Central memory CD4-positive, alpha-beta T cell (primary cell): ENCODE measurements around the gene LAMB1.
"Not testable (repeated sequence)": the region's sequence is repeated elsewhere in the genome, so short reads cannot be mapped to it uniquely, and the experiment has no call there.

Source experiments
- DNase-seq: peaks from one replicate; pipeline ENCODE4 v3.0.0; 2022
- total RNA-seq, 3 experiments: gene quantifications; one replicate each; lab custom pipeline; 2026; lab: John Stamatoyannopoulos, UW

The LAMB1 gene
- total RNA-seq: 0 to 0.04 (median 0) reads per million in 3 experiments

DNA sequence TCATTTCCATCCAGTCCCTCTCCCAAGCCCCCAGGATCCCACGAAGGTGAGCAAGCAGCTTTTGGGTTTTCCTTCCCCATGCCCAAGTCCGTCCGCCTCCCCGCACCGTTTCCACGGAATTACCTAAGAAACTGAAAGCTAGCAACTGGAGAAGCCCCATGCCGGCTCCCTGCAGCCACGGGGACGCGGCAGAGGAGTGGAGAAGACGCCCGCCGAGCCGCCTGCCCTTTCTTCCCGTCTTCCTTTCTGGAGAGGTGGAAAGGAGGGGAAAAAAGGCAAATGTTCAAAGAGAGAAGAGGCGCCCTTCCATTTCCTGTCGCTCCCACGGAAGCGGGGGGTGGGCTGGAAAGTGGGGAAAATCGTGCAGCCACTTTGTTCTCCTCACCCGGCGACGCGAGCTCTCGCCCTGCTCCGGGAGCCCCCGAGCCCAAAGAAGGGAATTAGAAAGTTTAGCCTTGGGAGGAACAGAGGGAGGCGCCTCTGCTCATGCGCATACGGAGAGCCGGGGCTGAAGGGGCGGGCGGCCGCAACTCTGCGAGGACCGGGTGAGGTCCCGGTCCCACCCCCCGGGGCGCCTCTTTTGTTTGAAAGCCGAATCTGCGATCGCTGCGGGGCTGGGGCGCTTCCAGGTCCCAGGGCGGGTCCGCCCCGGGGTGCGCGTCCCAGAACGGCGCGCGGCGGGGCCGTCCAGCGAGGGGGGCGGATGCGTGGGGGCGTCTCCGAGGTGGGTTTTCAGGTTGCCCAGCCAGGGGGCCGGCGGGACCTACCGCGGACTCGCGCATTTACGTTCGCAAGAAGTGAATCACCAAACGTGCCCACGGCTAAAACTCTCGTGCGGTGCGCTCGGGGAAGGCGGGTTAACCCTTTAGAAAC is at the start of gene LAMB1:
TSS of gene LAMB1 (minus strand) at position 436 of the 873 bp plus-strand sequence. CDS start at position 160, 276 bp downstream.
- DNase-seq: no peak

DNA sequence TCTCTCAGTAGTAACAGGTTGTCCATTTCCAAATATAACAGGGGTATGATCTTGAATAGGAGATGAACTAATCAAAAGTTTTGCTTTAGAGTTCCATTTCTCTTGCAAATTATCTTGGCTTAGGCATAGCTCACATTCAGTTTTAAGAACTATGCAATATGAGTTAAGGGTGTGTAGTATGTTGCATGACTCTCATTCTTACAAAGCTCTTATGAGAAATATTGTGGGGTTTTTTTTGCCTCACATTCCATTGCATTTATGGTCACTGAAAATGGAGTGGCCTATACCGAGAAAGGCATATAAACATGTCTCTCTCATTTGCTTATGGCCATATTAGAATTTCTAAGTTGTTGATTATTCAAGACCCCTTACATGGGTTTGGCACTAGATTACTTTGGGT is 48.5 kb upstream of the LAMB1 start:
- DNase-seq: no peak

DNA sequence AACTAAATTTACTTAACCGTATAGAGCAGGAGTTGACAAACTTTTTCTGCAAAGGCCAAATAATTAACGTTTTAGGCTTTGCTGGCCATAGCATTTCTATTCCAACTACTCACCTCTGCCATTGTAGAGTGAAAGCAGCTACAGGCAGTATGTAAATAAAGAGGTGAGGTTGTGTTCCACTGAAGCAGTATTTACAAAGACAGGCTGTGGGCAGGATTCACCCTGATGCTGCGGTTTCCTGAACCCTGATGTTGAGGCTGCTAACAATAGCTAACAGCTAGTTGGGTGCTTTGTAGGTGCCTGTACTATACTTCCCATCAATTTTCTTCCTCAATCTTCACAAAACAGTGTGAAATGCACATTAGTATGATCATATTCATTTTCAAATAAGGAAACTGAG is 47.0 kb upstream of the LAMB1 start:
- peak; percentile 6 for DNase-seq

DNA sequence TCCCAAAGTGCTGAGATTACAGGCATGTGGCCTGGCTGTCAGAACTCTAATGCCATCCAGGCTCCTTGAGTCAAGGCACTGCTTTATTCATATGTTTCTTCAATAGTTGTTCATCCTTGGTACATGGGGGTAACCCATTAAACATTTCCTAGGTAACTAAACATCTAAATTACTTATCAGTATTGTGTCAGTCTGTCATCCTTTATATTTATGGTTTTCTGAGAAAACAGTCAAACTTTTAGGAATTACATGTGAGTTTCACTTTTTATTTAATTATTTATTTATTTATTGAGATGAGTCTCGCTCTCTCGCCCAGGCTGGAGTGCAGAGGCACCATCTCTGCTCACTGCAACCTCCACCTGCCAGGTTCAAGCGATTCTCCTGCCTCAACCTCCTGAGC is 45.5 kb upstream of the LAMB1 start:
- DNase-seq: no peak

DNA sequence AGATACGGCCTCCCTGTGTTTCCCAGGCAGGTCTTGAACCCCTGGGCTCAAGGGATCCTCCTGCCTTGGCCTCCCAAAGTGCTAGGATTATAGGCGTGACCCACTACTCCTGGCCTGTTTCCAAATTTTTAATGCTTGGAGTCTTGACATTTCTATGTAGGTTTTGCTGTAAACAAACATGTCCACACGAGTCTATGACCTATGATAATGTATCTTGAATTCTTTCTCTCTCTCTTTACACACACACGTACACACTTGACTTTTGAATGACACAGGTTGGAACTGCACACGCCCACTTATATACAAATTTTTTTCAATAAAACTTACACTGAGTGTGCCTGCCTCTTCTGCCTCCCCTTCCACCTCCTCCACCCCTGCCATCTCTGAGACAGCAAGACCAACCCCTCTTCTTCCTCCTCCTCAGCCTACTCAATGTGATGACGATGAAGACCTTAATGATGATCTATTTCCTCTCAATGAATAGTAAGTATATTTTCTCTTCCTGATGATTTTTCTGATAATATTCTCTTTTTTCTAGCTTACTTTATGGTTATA is 44.1 kb upstream of the LAMB1 start:
- no peak for DNase-seq

DNA sequence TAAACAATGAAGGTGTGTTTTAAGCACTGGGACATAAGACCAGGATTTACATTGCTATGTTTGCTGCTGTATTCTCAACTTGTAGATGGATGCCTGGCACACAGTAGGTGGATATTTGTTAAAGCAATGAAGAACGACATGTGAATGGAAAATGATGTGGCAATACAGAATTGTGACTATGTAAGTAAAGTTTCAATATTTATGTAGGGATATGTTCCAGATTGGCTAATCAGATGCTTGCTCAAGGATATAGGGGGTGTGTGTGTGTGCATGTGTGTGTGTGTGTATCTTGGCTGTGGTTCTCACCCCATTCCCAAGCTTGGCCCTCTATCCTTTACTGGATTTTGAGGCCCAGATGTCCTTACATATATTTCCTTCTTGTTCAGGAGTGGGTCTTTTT is 42.7 kb upstream of the LAMB1 start:
- no peak for DNase-seq

DNA sequence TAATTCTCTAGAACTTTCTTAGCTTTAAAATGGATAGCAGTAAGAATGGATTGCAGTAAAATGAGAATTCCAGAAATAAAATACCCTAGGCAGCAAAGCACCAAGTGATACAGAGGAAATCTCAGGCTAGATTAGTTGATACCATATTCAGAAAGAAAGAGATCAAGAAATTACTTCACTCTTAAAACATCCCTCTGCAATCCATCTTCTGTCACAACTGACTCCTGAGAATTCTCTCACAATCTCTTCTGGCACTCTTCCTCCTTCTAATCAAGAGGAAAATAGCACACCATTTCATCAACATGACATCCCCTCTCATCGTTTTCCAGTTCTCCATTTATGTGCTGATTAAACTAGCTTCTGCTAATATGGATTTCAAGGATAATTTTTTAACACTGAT is 42.2 kb upstream of the LAMB1 start:
- no peak for DNase-seq

DNA sequence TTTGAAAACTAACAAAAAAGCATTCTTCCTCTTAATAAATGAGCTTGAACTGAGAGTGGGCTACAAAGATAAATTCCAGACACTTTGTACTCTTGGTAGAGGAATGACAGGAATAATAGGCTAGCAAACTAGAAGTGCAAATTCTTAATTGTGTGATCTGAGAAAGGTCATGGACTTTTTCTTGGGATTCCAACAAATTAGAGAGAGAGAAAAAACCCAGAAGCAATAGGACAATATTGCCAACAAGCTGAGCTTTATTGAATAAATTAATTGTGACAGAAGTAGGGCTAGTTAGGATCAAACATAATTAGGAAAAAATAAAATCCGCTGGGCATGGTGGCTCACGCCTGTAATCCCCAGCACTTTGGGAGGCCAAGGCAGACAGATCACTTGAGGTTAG is 41.4 kb upstream of the LAMB1 start:
- DNase-seq: no peak

DNA sequence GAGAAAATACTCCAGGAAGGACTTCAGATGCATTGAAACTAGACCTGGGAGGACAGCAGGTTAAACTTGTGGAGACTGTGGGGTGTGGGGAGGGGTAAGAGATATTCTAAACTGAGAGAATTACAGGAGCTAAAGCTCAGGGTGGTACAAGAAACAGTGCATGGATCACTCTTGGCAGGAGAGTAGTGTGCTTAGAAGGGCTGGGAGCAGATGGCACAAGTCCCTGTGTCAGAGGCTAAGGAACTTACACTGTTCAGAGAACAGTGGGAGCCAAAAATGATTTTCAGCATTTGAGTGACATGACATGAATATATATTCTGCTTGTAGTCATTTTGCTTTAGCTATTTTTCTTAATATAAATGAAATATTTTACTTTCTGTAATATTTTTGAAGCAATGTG is 36.0 kb upstream of the LAMB1 start:
- no peak for DNase-seq

DNA sequence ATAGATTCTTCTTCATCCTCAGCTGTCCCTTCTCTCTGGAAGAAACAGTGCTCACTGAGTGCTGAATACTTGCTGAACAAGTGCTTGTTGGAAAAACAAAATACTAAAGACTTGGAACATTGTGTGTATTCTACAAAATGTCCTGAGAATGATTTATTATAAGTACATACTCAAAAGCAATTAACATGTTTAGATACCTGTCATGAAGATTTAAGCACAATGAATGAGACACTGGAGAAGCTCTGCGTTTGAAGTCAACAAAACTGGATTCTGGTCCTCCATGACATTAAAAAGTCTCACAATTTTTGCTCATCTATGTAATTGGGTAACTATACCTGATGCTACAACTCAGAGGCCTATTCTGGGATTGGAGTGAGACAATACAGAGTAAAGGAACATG is 34.8 kb upstream of the LAMB1 start:
- no peak for DNase-seq

DNA sequence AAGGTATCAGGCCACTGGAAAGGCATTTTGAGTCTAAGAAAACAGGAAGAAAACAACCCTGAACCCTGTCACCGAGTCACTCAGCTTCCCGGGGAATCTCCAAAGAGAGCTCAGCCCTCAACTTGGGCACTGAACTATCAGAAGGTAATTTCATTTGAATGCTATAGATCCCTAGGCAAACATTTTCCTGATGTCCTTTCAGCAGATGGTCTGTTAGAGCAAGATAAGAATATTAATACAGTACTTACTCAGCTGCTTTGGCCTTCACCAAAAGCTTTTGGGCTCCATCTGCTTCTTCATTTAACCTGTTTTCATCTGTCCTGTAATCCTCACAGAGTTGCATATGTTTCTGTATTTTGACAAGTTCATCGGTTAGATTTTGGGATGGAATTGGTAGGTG is 34.2 kb upstream of the LAMB1 start:
- no peak for DNase-seq

DNA sequence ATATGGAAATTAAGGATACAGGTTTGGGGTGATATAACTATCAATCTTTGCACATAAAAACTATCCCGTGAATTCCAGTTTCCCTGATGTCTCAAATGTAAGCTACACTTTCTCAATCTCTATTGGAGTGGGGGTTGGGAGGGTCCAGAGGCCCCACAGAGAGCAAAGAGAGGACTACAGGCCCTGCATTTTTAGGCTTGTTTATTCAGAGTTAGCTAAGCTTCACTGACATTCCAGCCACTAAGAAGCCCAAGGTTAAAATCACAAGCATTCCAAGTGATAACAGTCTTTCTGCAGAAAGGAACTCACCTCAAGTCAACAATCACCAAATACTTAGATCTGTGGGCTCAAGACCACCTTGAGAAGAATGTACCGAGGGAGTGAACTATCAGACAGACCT is 31.6 kb upstream of the LAMB1 start:
- no peak for DNase-seq

DNA sequence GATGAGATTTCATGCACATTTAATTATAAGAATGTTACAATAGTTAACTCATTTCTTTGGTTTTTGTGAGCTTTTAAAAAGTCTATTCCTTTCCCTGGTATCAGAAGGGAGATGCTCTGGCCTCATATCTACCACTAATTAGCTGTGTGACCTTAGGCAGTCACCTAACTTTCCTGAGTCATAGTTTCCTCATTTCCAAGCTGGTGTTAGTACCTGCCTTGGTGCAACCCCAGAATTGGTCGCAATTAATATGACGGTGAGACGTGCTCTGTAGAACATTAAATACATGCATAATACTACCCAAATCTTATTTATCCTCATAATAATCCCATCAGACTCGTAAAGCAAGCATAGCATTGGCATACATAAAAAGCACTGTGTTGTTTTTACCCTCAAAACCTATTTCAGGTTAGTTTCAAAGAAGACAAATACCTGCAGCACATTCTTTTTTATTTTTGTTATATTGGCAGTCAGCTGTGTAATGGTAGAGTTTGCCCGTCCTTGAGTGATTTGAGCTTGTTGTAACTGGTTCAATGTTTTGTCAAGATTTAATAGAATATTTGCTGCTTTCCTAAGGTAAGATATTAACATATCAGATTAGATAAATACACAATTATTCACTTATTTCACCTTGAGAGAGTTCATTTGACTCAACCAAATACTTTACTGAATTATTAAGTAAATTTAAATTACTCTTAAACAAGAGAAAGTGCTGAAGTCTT is 31.0 kb upstream of the LAMB1 start:
- no peak for DNase-seq

DNA sequence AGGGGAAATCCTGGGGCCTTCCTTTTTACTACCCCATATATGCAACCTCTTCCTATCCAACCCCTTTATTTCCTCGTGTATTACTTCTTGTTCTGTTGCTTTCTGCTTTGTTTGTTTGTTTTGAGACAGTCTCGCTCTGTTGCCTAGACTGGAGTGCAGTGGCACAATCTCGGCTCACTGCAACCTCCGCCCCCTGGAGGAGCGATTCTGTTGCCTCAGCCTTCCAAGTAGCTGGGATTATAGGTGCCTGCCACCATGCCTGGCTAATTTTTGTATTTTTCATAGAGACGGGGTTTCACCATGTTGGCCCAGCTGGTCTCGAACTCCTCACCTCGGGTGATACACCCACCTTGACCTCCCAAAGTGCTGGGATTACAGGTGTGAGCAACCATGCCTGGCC is 30.3 kb upstream of the LAMB1 start:
- DNase-seq: not testable (repeated sequence)

DNA sequence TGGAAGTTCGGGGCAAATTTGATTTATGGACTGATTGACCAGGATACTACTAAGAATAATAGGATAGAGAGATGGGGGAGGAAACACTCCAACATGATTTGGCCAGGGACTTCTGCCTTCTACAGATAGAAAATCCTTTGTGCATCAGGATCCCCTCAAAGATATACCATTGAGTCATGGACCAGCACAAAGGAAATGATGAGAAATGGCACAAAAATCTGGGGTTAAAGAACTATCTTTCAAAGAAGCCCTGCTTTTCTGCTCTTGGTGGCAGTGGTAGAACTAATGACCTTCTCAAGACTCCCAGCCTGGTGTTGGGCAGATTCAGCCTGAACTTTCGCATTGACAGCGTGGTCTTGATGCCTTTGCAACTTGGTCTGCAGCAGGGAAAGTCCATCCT is 27.6 kb upstream of the LAMB1 start:
- no peak for DNase-seq

DNA sequence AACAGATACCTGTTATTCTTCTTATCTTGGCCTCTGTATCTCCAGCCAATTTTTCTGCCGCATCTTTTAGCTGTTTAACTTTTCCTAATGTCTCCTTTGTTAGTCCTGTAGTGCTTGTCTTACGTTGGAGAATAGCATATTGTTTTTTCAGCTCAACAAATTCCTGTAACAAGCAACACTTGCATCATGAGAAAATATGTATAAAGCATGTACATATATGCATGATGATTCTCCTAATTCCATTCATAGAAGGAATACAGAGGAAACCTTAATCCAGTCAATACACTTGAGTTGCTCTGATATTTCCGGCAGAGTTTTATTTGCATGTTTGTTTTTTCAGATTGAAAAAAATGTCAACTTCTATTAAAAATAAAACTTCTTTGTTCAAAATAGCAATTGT is 26.1 kb upstream of the LAMB1 start:
- no peak for DNase-seq

DNA sequence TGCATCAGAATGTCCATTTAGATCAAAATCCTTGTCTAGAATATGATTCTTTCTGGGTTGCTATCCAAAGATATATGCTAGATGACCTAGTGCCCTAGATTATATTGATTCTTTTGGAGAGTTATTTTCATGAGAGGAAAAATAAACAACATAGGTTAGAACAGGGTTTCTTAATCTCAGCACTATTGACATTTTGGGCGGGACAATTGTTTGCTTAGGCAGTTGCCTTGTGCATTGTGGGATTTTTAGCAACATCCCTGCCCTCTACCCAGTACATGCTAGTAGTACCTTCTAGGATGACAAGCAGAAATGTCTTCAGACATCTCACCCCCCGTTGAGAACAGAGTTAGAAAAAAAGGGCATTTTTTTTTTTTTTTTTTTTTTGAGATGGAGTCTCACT is 25.1 kb upstream of the LAMB1 start:
- no peak for DNase-seq

DNA sequence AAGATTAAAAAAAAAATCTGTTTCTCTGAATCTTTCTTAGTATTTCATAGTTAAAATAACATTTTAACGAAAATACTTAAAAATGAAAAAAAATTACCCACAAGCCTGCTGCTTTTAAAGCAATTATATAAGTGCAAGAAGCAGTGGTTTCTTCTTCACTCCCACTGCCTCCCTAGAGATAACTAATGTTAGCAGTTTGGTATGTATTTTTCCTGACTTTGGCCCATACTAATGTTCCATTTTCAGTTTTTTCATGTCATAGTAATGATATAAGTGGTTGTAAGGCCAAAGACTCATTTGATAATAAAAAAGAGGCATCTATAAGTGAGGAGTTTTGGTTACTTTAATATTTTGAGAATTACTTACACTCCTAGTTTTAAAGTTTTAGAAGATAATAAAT is 24.3 kb upstream of the LAMB1 start:
- no peak for DNase-seq

DNA sequence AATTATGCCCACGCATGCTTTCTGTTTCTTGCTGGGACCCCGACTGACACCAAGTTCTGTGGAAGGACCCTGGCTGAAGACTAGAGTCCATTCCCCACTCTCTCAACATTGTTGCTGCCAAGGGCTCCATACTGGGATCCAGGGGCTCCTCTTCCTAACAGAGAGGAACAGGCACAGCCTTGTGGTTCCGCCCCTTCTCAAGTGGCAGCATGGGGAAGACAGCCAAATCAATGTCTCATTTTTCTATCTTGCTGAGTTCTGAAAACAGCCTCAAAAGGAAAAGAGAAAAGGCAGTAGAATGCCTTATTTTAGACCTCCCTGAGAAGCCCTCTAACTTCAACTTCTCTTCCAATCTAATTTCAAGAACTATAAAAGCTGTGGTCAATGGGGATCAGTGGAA is 23.7 kb upstream of the LAMB1 start:
- no peak for DNase-seq

DNA sequence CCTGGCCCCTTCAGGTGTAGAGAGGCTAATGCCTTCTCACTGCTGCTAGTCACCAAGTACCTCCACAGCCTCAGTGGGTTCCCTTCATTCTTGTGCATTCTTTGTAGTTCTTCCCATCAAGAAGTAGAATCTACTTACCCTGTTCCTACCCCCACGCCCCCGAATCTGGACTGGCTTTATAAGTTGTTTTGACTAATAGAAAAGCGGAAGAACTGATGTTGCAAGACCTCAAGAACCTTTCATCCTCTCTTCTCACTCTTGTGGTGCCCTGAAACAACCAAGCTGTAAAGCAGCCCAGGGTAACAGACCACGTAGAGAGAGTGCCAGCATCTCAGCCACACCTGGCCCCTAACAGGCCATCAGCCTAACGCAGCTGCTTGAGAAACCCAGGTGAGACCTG is 23.2 kb upstream of the LAMB1 start:
- no peak for DNase-seq

DNA sequence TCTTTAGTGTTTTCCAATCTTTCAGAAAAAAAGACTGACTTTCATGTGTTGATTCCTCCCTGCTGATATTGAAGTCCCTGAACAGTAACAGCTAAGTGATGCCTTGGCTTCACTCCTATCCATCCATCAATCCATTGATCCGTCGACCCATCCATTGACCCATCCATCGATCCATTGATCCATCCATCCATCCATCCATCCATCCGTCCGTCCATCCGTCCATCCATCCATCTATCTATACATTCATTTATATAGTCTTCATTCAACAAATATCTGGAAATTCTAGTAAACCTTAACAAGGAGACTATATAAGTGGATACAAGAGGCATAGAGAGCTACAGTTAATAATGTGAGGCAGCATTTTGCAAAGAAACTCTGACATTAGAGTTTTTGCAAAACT is 21.6 kb upstream of the LAMB1 start:
- DNase-seq: no peak

DNA sequence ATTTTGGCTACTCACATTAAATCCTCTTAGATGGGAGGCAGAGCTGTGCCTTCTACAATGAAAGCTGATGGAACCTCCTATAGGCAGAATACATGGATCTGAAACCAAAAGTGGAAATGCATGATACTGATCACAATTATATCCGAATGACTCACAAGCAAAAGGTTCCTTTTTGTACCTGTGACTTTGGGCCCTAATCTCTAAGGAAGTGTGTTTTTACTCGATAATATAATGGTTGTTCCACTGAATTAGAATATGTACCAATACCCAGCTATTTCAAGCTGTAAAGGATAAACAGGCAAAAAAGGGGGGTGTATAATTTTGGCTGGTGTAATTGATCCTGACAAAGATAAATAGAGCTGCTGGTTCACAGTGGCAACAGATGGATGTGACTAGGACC is 17.6 kb upstream of the LAMB1 start:
- DNase-seq: no peak

DNA sequence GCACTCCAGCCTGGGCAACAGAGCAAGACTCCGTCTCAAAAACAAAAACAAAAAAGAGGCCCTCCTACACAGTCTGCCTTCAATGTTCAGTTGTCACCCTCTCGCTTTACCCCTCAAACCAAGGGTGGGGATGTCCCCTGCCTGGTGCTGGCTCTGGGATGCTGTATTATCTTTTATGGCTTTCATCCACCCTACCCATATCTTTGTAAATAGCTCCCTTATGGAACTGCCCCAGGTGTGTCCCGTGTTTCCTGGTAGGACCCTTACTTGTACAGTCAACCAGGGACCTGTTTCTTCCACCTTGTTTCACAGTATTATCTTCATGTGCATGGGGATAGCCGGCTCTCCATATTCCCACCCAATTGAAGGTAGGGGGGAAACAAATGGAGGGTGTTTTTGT is 15.7 kb upstream of the LAMB1 start:
- no peak for DNase-seq

DNA sequence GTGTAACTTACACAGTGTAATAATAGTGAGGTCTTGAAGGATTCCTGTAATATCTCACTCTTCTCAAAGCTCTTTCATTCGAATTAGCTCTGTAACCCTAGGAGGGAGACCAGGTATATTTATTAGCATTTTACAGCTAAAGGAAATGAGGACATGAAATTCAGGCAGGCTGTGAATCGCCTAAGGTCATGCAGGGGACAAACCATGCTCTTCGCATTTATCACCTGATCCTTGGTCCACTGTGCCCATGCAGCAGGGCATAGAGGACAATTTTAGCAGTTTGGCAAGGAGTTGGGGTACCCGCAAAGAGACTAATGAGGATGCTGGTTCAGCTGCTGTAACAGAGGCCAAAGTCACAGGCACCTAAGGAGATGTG is 14.8 kb upstream of the LAMB1 start:
- DNase-seq: no peak
